IPS-15b (cell line): Measurements from ENCODE around the gene MT1E.
"Not testable (repeated sequence)": the region's sequence is repeated elsewhere in the genome, so short reads cannot be mapped to it uniquely, and the experiment has no call there.

ENCODE experiments used
- H3K27me3 ChIP-seq: one replicate; pipeline ENCODE4 v1.6.1; 2013; ENCODE audit warnings: low read length; ENCODE audit not compliant: control insufficient read depth, insufficient read depth
- H3K36me3 ChIP-seq: one replicate; pipeline ENCODE4 v1.6.1; 2013; ENCODE audit warnings: low read length; ENCODE audit not compliant: control insufficient read depth, insufficient read depth
- H3K4me1 ChIP-seq: one replicate; pipeline ENCODE4 v1.6.1; 2013; ENCODE audit warnings: mild to moderate bottlenecking, low read length; ENCODE audit not compliant: control insufficient read depth, insufficient read depth
- H3K4me3 ChIP-seq: one replicate; pipeline ENCODE4 v1.5.1; 2013; ENCODE audit warnings: low read depth, low read length
- H3K9ac ChIP-seq: one replicate; pipeline ENCODE4 v1.6.1; 2013; ENCODE audit warnings: low read depth, mild to moderate bottlenecking, low read length
- H3K9me3 ChIP-seq: one replicate; pipeline ENCODE4 v1.6.1; 2013; ENCODE audit warnings: mild to moderate bottlenecking, low read length; ENCODE audit not compliant: control insufficient read depth, insufficient read depth

MT1E gene

DNA sequence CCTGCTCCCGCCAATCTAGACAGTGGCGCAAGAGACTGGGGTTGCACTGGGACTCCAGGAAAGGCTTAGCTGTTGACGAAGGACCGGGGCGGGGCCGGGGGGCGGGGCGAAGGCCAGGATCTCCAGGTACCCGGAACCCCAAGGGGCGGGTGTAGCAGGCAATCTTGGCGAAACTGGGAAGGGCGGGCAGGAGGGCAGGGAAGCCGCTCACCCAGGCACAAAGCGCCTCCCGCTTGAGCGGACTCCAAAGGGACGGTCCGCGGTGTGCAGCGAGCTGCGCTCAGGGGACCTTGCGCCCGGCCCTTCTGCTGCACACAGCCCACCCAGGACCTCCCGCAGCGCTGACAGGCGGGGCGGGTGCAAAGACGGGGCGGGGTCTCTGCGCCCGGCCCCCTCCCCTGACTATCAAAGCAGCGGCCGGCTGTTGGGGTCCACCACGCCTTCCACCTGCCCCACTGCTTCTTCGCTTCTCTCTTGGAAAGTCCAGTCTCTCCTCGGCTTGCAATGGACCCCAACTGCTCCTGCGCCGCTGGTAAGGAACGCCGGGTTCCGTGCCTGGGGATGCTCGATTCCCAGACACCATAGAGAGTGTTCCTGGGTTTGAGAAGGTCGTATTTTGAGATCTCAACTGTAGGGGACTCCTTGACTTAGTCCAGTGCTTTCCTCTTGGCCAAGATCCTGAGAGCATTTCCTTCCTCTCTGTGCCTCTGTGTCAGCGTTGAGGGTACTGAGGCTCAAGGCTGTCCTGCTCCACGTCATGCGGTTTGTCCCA is 32.2 kb downstream of the MT1E start, which contains the start of gene MT1F:
MT1F (plus strand) TSS at position 405 of the 772 bp plus-strand sequence; CDS start at position 505, 100 bp downstream.
- H3K27me3 ChIP-seq, result peaks cover 84% of the 10 kb centered on the region
- H3K4me1 ChIP-seq, result peaks cover 2% of the 10 kb centered on the region
- H3K9me3 ChIP-seq, result no peaks in the 10 kb centered on the region
- H3K36me3 ChIP-seq, result no peaks in the 10 kb centered on the region
- H3K9ac ChIP-seq, result no peak within 1 kb of the TSS
- H3K4me3 ChIP-seq, result peak within 1 kb of the TSS; percentile 77

DNA sequence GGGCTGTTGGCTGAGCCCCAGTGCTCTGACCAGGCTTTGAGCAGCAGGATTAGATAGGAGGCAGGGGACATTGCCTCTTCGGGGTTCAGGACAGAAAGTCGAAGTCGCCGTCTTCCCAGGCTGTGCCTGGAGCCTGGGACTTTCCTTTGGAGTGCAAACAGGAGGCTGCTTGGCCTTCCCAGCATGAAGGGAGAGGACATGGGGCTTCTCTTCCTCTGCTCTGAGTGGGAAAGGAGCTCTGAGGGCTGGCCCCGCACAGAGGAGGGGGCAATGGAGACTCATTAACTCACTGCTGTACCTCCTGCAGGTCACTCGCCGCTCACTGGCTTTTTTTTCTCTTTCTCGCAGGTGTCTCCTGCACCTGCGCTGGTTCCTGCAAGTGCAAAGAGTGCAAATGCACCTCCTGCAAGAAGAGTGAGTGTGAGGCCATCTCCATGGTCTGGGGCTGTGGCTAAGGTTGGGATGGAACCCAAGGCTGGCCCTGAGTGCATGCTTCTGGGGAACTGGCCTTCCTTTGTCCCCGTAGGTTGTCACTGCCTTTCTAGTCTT is 32.8 kb downstream of the MT1E start:
- Histone ChIP-seq H3K36me3 (no peaks in the 10 kb centered on the region), H3K4me1 (peaks cover 2% of the 10 kb centered on the region), H3K9me3 (no peaks in the 10 kb centered on the region), H3K27me3 (peaks cover 84% of the 10 kb centered on the region), H3K9ac (no peak overlapping the region), H3K4me3 (peak overlapping the region; percentile 77)

DNA sequence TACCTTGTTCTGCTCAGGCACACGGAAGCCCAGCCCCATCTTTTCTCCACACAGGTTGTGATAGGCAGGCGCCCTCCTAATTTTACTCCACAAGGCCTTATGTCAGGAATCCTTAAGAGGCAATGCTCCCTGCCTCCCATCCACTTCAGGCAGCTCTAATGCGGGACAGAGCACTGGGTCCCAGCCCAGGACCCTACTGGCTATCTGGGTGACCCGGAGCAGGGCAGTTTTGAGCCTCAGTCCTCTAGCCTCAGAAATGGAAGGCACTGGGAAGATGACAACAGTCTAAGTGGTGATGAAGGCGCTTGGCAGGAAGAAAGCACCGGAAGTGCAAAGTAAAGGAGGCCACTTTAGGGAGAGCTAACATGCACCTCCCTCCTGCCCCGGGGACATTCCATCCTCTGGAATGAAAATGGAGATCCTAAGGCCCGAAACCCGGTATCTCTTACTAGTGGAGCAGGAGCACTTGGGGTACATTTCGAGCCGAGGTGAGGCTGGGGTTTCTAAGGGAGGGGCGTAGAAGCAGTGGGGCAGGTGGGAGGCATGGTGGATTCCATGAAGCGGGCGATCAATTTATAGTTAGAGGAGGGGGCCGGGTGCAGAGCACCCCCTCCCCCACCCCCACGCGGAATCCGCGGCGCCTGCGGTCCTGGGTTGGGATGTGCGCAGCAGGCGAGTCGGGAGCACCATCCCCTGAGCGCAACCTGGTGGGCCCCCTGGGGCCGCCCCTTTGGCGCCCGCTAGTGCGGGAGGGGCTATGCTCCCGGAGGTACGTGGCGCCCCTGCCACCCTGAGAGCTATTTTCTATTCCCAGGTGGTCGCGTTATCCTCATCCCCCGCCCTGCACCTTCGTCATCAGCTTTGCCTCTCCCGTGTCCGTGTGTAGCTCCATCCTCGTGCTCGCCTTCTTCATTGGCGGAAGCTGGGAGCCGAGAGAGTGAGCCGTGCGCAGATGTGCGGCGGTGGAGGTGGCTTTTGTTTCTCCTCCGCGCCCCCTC is 37.1 kb downstream of the MT1E start:
- Histone ChIP-seq H3K36me3 (no peaks in the 10 kb centered on the region), H3K4me1 (peaks cover 5% of the 10 kb centered on the region), H3K9ac (no peak overlapping the region), H3K27me3 (peaks cover 99% of the 10 kb centered on the region), H3K9me3 (no peaks in the 10 kb centered on the region), H3K4me3 (peak overlapping the region; percentile 62)

DNA sequence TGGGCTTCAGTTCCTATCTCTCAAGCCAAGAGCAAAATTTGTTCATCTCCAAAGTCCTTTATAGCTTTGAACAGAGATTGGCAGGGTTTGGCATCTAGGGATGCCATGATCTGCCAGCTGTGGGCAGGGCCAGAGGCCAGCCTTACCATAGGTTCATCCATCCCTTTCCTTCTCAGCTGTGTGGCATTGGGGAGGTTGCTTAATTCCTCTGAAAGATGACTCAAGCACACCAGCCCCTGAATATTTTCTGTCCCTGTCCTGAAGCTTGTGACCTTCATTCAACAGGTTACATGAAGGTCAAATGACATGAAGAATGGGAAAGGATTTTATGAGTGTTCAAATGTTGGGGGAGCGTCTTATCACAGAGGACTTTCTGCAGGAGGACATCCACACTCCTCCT is 38.9 kb downstream of the MT1E start:
- Histone ChIP-seq H3K36me3 (no peaks in the 10 kb centered on the region), H3K27me3 (peaks cover 100% of the 10 kb centered on the region), H3K9me3 (no peaks in the 10 kb centered on the region), H3K9ac (no peak overlapping the region), H3K4me1 (peaks cover 3% of the 10 kb centered on the region), H3K4me3 (no peak overlapping the region)

DNA sequence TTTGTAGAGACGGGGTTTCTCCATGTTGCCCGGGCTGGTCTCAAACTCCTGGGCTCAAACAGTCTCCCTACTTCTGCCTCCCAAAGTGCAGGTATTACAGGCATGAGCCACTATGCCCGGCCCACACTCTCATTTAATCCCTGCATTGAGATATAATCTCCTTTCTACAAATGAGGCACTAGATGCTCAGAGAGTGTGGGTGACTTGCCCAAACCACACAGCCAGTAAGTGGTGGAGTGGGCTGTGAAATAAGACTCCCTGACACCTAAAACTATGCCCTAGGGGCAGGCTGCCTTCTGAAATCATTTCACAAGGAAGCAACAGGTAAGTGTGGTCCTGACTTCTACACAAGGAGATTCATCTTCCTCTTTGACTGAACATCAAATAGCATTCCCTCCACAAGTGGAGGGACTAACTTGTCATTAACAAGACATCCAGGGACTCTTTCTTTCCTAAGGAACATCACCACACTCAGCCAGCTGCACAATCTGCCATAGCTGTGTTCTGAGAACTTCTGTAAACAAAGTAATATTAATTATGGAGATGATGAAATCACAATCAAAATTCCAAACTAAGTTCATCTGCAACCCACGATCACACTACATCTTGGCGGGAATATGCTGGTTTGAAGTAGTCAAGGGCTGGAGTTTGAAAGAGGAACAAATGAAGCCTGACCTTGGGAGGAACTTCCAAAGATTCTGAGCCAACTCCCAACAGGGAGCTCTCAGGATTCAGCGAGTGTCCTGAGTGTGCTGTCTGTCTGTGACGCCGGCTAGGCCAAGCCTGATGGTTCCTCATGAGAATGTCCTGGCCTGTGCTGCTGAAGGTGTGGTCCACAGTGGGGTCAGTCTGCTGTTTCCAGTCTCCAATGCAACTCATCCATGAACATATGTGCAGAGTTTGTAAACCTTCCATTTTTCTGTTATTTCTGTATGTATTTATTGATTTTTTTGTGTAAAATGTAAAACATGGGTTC is 40.0 kb downstream of the MT1E start:
- not testable (repeated sequence) for H3K4me1 ChIP-seq, H3K9ac ChIP-seq, H3K36me3 ChIP-seq, H3K9me3 ChIP-seq, H3K4me3 ChIP-seq
- H3K27me3 ChIP-seq, result peaks cover 100% of the 10 kb centered on the region

DNA sequence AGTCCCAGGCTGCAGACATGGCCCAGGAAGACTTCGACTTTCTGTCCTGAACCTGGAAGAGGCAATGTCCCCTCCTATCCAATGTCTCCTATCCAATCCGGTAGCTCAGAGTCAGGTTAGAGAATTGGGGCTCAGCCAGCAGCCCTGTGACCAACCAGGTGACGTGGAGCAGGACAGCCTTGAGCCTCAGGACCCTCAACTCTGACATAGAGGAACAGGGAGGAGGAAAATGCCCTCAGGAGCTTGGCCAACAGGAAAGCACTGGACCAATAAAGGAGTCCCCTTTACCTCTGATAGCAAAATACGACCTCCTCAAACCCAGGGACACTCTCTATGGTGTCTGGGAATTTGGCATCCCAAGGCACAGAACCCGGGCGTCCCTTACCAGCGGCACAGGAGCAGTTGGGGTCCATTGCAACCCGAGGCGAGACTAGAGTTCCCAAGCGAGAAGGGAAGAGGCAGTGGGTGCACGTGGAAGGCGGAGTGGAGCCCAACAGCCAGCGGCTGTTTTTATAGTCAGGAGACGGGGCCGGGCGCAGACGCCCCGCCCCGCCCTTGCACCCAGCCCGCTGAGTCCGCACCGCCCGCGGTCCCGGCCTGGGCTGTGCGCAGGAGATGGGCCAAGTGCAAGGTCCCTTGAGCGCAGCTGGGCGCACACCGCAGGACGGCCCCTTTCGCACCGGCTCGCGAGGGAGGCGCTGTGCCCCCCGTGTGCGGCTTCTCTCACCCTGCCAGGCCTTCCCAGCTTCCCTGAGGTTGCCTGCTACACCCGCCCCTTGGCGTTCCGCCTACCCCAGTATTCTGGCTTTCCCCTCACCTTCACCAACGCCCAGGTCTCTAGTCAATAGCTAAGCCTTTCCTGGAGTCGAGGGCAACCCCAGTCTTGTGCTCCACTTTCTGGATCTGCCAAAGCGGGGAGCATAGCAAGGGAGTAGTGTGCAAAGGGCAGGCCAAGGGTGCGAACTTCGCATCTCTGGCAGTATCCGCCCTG is 42.3 kb downstream of the MT1E start, which contains the start of gene MT1G:
MT1G (minus strand) TSS at position 485 of the 991 bp plus-strand sequence; CDS start at position 413, 72 bp downstream.
- no peak within 1 kb of the TSS for H3K9ac ChIP-seq
- H3K36me3 ChIP-seq, result no peaks in the 10 kb centered on the region
- no peaks in the 10 kb centered on the region for H3K9me3 ChIP-seq
- peaks cover 100% of the 10 kb centered on the region for H3K27me3 ChIP-seq
- H3K4me1 ChIP-seq, result peaks cover 8% of the 10 kb centered on the region
- H3K4me3 ChIP-seq, result peak within 1 kb of the TSS; percentile 40

DNA sequence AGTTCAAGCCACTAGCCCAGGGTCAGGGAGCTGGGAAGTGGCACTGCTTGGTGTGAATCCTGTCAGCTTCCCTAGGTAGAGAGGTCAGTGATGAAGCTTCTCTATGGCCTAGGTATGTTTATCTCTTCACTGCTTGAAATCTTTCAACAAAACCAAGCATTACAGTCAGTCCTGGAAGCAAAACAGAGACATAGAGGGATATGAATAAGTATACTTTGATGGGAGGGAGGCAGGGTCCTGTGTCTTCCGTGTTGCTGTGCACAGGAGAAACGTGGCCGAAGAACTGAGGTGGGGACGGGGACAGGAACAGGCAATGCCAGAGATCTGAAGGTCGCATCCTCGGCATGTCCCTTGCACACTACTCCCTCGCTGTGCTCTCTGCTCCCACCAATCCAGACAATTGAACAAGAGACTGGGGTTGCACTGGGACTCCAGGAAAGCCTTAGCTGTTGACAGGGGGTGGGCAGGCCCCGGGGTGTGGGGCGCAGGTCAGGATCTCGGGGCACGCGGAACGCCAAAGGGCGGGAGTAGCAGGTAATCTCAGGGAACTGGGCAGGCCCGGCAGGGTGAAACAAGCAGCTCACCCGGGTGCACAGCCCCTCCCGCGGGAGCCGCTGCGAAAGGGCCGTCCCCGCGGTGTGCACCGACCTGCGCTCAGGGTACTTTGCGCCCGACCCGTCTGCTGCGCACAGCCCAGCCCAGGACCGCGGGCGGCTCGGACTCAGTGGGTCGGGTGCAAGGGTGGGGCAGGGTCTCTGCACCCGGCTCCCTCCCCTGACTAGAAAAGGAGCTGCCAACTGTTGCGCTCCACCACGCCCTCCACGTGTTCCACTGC is 43.6 kb downstream of the MT1E start, which contains the start of gene MT1H:
MT1H (plus strand) TSS at position 810 of the 835 bp plus-strand sequence. CDS start 71 bp downstream, outside the sequence.
- H3K9me3 ChIP-seq, result no peaks in the 10 kb centered on the region
- no peak within 1 kb of the TSS for H3K9ac ChIP-seq
- H3K27me3 ChIP-seq, result peaks cover 97% of the 10 kb centered on the region
- H3K4me1 ChIP-seq, result peaks cover 11% of the 10 kb centered on the region
- H3K4me3 ChIP-seq, result peak within 1 kb of the TSS; percentile 48
- no peaks in the 10 kb centered on the region for H3K36me3 ChIP-seq

DNA sequence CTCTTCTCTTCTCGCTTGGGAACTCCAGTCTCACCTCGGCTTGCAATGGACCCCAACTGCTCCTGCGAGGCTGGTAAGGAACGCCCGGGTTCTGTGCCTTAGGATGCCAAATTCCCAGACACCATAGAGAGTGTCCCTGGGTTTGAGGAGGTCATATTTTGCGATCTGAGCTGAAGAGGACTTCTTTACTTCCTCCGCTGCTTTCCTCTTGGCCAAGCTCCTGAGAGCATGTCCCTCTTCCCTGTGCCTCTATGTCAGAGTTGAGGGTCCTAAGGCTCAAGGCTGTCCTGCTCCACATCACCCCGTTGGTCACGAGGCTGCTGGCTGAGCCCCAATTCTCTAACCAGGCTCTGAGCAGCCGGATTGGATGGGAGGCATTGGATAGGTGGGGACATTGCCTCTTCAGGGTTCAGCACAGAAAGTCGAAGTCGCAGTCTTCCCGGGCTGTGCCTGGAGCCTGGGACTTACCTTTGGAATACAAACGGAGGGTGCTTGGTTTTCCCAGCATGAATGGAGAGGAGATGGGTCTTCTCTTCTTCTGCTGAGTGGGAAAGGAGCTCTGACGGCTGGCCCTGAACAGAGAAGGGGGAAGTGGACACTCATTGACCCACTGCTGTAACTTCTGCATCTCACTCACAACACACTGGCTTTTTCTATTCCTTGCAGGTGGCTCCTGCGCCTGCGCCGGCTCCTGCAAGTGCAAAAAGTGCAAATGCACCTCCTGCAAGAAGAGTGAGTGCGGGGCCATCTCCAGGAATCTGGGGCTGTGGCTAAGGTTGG is 44.4 kb downstream of the MT1E start:
- H3K4me1 ChIP-seq, result peaks cover 13% of the 10 kb centered on the region
- H3K27me3 ChIP-seq, result peaks cover 89% of the 10 kb centered on the region
- H3K4me3 ChIP-seq, result peak overlapping the region; percentile 48
- no peaks in the 10 kb centered on the region for H3K36me3 ChIP-seq
- no peaks in the 10 kb centered on the region for H3K9me3 ChIP-seq
- H3K9ac ChIP-seq, result no peak overlapping the region

DNA sequence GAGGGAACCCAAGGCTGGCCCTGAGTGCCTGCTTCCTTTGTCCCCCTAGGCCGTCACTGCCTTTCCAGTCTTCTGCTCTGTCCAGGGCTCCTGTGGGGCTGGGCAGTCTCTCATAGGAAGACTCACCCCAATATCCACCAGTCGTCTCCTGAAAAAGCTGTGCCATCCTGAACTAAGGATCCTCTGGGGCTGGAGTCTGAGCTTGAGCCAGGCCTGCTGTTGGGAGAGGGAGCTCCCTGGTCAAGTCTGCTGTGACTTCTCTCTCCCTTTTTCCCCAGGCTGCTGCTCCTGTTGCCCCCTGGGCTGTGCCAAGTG is 45.0 kb downstream of the MT1E start:
- Histone ChIP-seq H3K9ac (no peak overlapping the region), H3K9me3 (no peaks in the 10 kb centered on the region), H3K36me3 (no peaks in the 10 kb centered on the region), H3K4me3 (peak overlapping the region; percentile 48), H3K4me1 (peaks cover 13% of the 10 kb centered on the region), H3K27me3 (peaks cover 89% of the 10 kb centered on the region)
